HG03469 (cell line): ENCODE data around the gene HHIPL1.

Source experiments
- ATAC-seq: cut with Tn5 transposase; IDR thresholded peaks from one replicate; pipeline ENCODE4 v1.9.1; 2021; ENCODE audit warnings: mild to moderate bottlenecking, moderate library complexity, moderate number of reproducible peaks; ENCODE audit not compliant: unreplicated experiment

Gene HHIPL1

GRCh38 chr14:99707420-99707819, 62.5 kb downstream of the HHIPL1 start:
- ATAC-seq, result no peak

- no peak for ATAC-seq
These were observed 63.0 kb downstream of the HHIPL1 start for GRCh38 chr14:99707921-99708320.

GRCh38 chr14:99708449-99708848, 63.5 kb downstream of the HHIPL1 start:
- no peak for ATAC-seq

GRCh38 chr14:99713972-99714371, 69.0 kb downstream of the HHIPL1 start:
- no peak for ATAC-seq

GRCh38 chr14:99715266-99716000, 70.5 kb downstream of the HHIPL1 start:
- no peak for ATAC-seq

GRCh38 chr14:99716091-99716849, 71.3 kb downstream of the HHIPL1 start:
- no peak for ATAC-seq

- ATAC-seq, result no peak
These were observed 72.1 kb downstream of the HHIPL1 start for GRCh38 chr14:99716850-99717681.

- ATAC-seq, result no peak
These were observed 72.7 kb downstream of the HHIPL1 start for GRCh38 chr14:99717682-99718013.

- peak; percentile 82 for ATAC-seq
These were observed 73.3 kb downstream of the HHIPL1 start for GRCh38 chr14:99718031-99718810.

- ATAC-seq, result peak; percentile 38
These were observed 73.9 kb downstream of the HHIPL1 start for GRCh38 chr14:99718811-99719192.

GRCh38 chr14:99720941-99721791, 76.2 kb downstream of the HHIPL1 start:
- ATAC-seq, result no peak

- ATAC-seq, result no peak
These were observed 77.0 kb downstream of the HHIPL1 start for GRCh38 chr14:99721792-99722516.

- ATAC-seq, result no peak
These were observed 77.8 kb downstream of the HHIPL1 start for GRCh38 chr14:99722741-99723140.

- no peak for ATAC-seq
These were observed 79.4 kb downstream of the HHIPL1 start for GRCh38 chr14:99724196-99724891.

GRCh38 chr14:99724939-99725773, 80.2 kb downstream of the HHIPL1 start:
- ATAC-seq, result no peak

- ATAC-seq, result no peak
These were observed 81.0 kb downstream of the HHIPL1 start for GRCh38 chr14:99725774-99726537.

GRCh38 chr14:99726538-99727095, 81.7 kb downstream of the HHIPL1 start:
- ATAC-seq, result no peak
